Jurkat, Clone E6-1 (cell line): ENCODE measurements around the gene ADAMTS14.
"Not testable (repeated sequence)": the region's sequence is repeated elsewhere in the genome, so short reads cannot be mapped to it uniquely, and the experiment has no call there.

Experiments
- DNase-seq: peaks from one replicate; pipeline ENCODE4 v3.0.0-alpha.2; 2011; ENCODE audit warnings: low read depth, low spot score
- H3K4me3 ChIP-seq: 2 replicates; pipeline ENCODE4 v1.5.1; 2011; ENCODE audit warnings: mild to moderate bottlenecking, low read length, control low read depth, moderate library complexity

The ADAMTS14 gene

GRCh38 chr10:70655316-70655715 lies 17.0 kb upstream of the ADAMTS14 start:
- H3K4me3 ChIP-seq = no peak overlapping the region
- DNase-seq = no peak

DNA sequence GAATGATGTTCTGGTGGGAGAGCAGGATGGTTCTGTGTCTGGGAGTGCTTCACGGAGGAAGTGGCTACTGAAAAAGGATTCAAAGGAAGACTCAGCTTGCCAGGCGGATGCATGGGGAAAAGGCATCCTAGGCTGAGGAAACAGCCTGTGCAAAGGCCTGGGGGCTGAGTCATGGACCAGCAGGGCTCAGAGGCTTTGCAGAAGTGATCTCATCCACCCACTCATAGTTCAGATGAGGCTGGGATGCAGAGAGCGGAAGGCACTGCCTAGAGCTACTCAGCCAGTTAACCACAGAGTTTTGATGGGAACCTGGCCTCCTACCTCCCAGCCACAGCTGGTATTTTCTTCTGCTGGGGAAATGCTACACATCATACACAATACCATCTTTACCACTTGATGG lies 15.8 kb upstream of the ADAMTS14 start:
- H3K4me3 ChIP-seq = no peak overlapping the region
- peak; percentile 22 for DNase-seq

DNA sequence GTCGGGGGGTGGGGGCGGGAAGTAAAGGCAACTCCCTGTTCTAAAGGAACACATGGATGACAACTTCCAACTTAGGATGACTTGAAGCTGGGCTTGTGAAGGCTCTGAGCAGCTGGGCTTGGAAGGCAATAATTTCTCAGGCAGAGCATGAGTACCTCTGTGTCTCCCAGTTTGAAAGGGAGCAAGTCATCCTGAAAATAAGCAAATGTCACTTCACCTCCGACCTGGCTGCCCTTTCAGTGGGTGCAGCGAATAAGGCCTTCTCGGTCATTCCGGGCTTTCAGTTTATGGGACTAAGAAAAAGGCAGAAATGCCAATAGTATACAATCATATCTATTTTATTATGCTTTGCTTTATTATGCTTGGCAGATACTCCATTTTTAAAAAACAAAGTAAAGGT lies 15.3 kb upstream of the ADAMTS14 start:
- H3K4me3 ChIP-seq = no peak overlapping the region
- no peak for DNase-seq

DNA sequence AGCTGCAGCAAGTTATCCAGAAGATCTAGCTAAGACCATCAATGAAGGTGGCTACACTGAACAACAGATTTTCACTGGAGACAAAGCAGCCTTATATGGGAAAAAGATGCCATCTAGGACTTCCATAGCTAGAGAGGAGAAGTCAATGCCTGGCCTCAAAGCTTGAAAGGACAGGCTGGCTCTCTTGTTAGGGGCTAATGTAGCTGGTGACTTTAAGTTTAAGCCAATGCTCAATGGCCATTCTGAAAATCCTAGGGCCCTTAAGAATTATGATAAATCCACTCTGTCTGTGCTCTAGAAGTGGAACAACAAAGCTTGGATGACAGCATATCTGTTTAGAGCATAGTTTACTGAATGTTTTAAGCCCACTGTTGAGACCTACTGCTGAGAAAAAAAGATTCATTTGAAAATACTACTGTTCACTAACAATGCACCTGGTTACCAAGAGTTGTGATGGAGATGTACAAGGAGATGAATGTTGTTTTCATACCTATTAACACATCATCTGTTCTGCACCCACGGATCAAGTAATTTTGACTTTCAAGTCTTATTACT lies 13.6 kb upstream of the ADAMTS14 start:
- no peak for DNase-seq
- H3K4me3 ChIP-seq = no peak overlapping the region

GRCh38 chr10:70659306-70659705 lies 13.0 kb upstream of the ADAMTS14 start:
- H3K4me3 ChIP-seq = no peak overlapping the region
- no peak for DNase-seq

DNA sequence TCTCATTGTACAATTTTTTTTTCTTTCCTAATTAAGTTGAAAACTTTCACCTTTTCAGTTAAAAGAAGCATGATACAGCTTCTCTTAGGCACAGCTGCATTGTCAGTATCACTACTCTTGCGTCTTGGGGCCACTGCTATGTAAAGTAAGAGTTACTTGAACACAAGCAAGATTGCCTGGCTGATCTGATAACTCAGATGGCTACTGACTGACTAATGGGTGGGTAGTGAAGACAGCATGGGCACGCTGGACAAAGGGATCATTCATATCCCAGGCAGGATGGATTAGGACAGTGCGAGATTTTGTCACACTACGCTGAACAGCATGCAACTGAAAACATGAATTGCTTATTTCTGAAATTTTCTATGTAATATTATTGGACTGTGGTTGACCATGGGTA lies 11.6 kb upstream of the ADAMTS14 start:
- DNase-seq = no peak
- no peak overlapping the region for H3K4me3 ChIP-seq

DNA sequence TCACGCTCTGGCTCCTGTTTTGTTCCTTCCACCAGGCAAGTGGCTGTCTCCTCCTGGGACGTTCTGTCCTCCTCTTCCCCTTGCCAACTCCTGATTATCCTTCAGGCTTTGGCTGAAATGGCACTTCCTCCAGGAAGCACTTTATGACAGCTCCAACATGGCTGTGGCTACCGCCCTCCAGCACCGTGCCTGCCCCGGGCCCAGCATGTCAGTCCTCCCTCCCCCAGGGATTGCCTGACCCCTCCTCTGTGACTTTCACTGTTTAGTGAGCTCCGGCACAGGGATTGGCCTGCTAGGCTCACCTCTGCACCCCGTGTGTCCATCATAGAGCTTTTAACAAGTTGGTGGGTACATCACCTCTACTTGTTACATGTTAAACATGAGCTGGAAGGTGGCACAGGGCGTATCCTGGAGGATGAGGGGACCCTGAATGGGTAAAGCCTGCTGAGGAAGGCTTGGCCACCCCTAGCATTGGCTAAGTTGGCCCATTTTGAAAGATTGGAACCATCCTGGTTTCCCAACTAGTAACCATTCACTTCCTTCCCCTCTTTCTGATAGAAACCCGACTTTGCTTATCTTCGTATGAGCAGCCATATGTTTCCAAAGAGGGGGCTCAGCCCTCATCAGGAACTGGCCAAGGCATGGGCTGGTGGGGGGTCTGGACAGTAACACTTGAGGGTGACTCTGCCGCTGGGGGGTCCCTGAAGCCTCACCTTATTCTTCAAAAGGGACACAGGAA lies 10.5 kb upstream of the ADAMTS14 start:
- no peak for DNase-seq
- H3K4me3 ChIP-seq = no peak overlapping the region

DNA sequence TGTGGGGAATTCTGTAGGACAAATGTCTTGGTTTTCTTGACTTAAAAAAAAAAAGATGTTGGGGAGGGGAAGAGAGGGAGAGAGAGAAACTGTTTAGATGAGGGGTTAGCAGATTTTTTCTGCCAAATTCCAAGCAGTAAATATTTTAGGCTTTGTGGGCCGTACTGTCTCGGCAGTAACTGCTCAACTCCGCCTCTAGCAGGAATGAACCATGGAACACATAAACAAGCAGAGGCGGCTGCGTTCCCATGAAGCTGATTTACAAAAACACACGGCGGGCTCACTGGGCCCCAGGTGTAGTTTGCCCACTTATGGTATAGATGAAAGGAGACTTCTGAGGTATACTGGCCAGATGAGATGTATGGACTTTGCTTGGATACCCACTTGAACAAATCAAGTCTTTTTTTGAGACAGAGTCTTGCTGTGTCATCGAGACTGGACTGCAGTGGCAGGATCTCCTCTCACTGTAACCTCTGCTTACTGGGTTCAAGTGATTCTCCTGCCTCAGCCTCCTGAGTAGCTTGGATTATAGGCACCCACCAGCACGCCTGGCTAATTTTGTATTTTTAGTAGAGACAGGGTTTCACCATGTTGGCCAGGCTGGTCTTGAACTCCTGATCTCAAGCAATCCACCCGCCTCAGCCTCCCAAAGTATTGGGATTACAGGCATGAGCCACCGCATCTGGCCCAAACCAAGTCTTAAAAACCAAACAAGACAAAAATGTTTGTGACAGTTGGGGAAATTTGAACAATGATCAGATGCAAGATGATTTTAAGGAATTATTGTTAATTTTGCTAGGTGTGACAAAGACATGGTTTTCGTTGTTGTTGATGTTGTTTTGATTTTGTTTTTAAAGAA lies 9.7 kb upstream of the ADAMTS14 start:
- DNase-seq = no peak
- H3K4me3 ChIP-seq = no peak overlapping the region

DNA sequence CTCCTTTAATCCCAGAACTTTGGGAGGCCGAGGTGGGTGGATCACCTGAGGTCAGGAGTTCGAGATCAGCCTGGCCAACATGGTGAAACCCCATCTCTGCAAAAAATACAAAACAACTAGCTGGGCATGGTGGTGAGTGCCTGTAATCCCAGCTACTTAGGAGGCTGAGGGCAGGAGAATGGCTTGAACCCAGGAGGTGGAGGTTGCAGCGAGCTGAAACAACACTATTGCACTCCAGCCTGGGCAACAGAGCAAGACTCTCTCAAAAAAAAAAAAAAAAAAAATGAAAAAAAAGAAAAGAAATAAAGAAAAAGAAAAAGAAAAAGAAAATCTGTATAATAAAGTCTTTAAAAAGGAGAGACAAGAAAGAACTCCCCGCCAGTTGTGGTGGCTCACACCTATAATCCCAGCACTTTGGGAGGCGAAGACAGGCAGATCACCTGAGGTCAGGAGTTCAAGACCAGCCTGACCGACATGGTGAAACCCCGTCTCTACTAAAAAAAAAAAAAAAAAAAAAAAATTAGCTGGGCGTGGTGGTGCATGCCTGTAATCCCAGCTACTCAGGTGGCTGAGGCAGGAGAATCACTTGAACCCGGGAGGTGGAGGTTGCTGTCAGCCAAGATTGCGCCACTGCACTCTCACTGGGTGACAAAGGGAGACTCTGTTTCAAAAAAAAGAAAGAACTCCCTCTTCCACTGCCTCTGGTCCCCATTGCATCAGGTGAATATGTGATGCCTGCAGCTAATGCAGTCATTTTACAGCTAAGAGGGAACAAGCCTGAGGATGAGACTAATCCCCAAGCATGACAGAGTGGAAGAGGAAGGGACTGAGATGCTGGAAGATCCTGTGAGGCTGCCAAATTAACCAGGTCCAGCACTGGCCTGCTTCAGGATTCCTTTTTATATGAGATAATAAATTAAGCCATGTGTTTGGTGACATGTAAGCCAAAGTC lies 8.6 kb upstream of the ADAMTS14 start:
- H3K4me3 ChIP-seq, DNase-seq: not testable (repeated sequence)

DNA sequence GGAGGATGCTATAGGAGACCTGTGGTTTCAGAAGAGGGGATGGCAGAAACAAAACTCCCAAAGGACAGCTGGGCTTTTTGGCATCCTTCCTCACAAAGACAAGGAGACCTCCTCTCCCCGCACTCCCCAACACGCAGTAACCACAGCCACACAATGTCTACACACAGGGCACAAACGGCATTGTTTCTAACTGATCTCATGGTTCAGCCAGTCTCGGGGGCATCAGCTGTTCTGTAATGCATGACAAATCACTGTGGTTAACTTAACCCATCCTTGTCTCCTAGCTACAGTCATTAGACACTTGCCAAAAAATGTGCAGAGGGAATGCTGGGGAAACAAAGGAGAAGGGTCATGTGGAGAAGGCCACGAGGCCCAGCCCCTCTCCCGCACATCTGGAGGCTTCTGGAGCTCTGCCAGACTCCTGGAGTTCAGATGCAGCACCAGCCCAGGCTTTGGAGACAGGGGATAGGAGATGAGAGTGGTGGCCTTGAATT lies 7.6 kb upstream of the ADAMTS14 start:
- no peak overlapping the region for H3K4me3 ChIP-seq
- DNase-seq = no peak

- no peak for DNase-seq
- no peak overlapping the region for H3K4me3 ChIP-seq
These were observed 5.1 kb upstream of the ADAMTS14 start for GRCh38 chr10:70666960-70667798.

DNA sequence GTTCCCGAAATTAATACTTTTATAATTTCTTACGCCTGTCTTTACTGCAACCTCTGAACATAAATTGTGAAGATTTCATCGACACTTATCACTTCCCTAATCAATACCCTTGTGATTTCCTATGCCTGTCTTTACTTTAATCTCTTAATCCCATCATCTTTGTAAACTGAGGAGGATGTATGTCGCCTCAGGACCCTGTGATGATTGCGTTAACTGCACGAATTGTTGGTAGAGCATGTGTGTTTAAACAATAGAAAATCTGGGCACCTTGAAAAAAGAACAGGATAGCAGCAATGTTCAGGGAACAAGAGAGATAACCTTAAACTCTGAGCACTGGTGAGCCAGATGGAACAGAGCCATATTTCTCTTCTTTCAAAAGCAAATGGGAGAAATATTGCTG lies 4.5 kb upstream of the ADAMTS14 start:
- H3K4me3 ChIP-seq, DNase-seq: not testable (repeated sequence)

- H3K4me3 ChIP-seq = no peak overlapping the region
- DNase-seq = no peak
These were observed 3.8 kb upstream of the ADAMTS14 start for GRCh38 chr10:70668454-70668970.

DNA sequence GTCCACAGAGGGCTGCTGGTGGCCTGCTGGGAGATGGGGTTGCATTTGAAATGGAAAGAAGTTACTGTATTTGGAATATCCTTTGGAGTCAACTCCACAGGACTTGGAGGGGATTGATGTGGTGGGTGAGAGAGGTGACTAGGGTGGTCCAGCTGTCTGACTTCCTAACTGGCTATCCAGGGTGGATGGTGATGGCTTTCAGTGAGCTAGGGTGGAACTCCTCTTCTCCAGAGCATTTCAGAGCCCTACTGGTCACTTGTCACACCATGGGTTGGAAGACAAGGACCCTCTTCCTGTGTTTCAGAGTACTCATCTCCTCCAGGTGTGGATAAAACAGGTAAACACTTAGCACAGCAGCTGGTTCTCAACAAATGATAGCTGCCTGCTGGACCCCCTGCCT lies 3.3 kb upstream of the ADAMTS14 start:
- H3K4me3 ChIP-seq = no peak overlapping the region
- no peak for DNase-seq

- H3K4me3 ChIP-seq = no peak overlapping the region
- no peak for DNase-seq
These were observed 2.5 kb upstream of the ADAMTS14 start for GRCh38 chr10:70669732-70670317.

DNA sequence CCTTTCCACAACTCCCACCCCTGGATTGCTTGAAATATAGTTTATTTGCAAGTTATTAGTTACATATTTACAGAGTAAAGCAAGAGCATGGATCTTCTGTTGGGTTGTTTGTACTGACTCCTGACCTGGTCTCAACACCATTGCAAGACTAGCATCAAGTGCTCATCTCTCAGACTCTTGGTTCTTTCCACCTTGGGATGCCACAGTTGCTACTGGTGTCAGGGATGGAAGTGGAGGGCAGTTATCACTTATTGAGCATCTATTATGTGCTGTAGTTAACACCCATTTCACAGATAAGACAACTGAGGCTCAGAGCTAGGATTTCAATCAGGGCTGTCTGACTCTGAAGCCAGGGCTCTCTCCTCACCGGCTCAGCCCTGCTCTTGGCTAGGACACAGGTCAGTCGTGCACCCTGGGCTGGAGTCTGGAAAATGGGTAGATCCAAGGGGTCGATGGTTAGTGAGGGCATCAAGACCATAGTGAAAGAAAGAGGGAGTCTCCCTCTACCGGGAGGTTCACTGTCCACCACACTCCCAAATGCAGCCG lies 614 bp upstream of the ADAMTS14 start:
- DNase-seq = no peak
- H3K4me3 ChIP-seq = peak overlapping the region; percentile 16; the same call in 1 of the 2 replicates
